Gastrocnemius medialis (tissue), 4 donors: ENCODE measurements around the gene NARF. TPM values are rescaled to one million over a fixed set of nuclear protein-coding genes. Genes with fewer than 3 reads are reported as not detected.

ENCODE experiments used
- ATAC-seq, 2 donors: fragments of 150-250 bp; one replicate each; pipeline ENCODE4 v1.9.1; 2016
- DNase-seq, 2 donors: peaks; one replicate each; pipeline ENCODE4 v3.0.0-alpha.2; 2019
- H3K27ac ChIP-seq, 4 donors: fragments of 200-600 bp; sonication (generic); 1 replicate in 1 of 4; 2 replicates in 3 of 4; pipeline ENCODE4 v1.5.1; 2016 to 2018; ENCODE audit warnings: mild to moderate bottlenecking in 2 of 4, moderate library complexity in 1 of 4
- H3K27me3 ChIP-seq, 3 donors: fragments of 200-600 bp; sonication (generic) in 2 of 3; 1 replicate in 1 of 3; 2 replicates in 2 of 3; pipeline versions ENCODE4 v1.5.1 to v1.6.0; 2016 to 2019; ENCODE audit warnings: mild to moderate bottlenecking in 1 of 3, moderate library complexity in 1 of 3
- H3K36me3 ChIP-seq, 2 donors: fragments of 200-600 bp; sonication (generic) in 1 of 2; one replicate each; pipeline ENCODE4 v1.5.1; 2017 to 2018
- H3K4me1 ChIP-seq, 2 donors: fragments of 200-600 bp; sonication (generic) in 1 of 2; one replicate each; pipeline ENCODE4 v1.5.1; 2016 to 2017; ENCODE audit warnings: mild to moderate bottlenecking in 2 of 2
- H3K4me3 ChIP-seq, 4 donors: fragments of 200-600 bp; sonication (generic) in 3 of 4; 1 replicate in 1 of 4; 2 replicates in 3 of 4; pipeline ENCODE4 v1.5.1; 2016 to 2019; ENCODE audit warnings: mild to moderate bottlenecking in 2 of 4
- H3K9me3 ChIP-seq, 3 donors: fragments of 200-600 bp; sonication (generic) in 2 of 3; 1 replicate in 1 of 3; 2 replicates in 2 of 3; pipeline ENCODE4 v1.5.1; 2016 to 2019
- POLR2A ChIP-seq, 2 donors: fragments of 450-650 bp; IDR thresholded peaks; one replicate each; pipeline ENCODE4 v1.6.1; 2017; ENCODE audit warnings: antibody characterized with exemption in 2 of 2, mild to moderate bottlenecking in 2 of 2, moderate library complexity in 2 of 2
- in situ Hi-C, 4 donors: fragments of 200-750 bp; cut with MboI; loops; one replicate each; pipeline versions ENCODE4 v1.15.0 to v1.8.0; 2017; ENCODE audit warnings: low sequenced_read_pairs in 4 of 4
- intact Hi-C: fragments of 100-400 bp; cut with DNase I; formaldehyde crosslinking; loops from one replicate; pipeline ENCODE4 v1.15.1; 2023; ENCODE audit warnings: low total_unique reads
- total RNA-seq, 4 donors: library from RNA; depleted of rRNA; stranded (reverse); fragments of >200 nt; gene quantifications; one replicate each; pipeline versions ENCODE4 v1.1.0 to v1.2.3, GENCODE V29; 2016
- TF ChIP-seq, protein P1 (sequence below), 5 experiments: fragments of 450-650 bp in 3 of 5; fragments of 200-600 bp in 2 of 5; sonication (generic) in 2 of 5; IDR thresholded peaks in 4 of 5; conservative IDR thresholded peaks in 1 of 5; 1 replicate in 4 of 5; 2 replicates in 1 of 5; pipeline ENCODE4 v1.5.1; 2016 to 2019; ENCODE audit warnings: antibody characterized with exemption in 5 of 5, mild to moderate bottlenecking in 3 of 5, moderate library complexity in 3 of 5

NARF gene
- total RNA-seq, 4 donors from 2014 or later: 29.6 to 63.4 (median 49.0) TPM

DNA sequence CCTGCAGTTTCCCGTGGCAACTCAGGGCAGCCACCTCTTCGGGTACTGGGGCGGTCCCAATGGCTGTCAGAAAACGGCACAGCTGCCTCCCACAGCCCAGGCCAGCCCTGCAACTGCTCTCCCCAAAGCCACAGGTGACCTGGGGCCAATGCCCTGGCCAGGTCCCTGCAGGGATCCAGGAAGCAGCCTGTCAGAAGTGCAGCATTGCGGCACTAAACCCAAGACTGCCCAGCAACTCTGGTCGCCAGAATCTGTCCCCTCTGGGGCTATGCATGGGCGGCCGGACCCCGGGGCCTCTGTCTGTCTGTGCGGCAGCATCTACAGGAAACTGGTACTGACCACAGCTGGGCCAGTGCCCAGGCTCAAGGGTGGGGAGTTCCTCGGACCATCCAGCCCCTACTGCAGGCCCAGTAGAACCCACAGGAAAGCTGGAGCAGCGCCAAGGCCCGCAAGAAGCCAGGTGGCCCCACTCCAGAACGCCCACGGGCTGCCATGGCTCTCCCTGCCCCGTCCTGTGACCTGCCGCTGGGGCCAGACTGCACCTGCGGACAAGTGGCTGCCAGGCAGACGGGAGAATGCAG is 13.5 kb upstream of the NARF start:
- in situ Hi-C loops (no loop called here), intact Hi-C loops (no loop called here)
- Histone ChIP-seq H3K27ac (peak overlapping the region in 2 of 4 donors; percentile 4 to 18), H3K27me3 (no peaks in the 10 kb centered on the region), H3K9me3 (no peaks in the 10 kb centered on the region), H3K4me1 (peaks cover 4 to 21% of the 10 kb centered on the region in 2 donors), H3K36me3 (peaks cover 0 to under 1% of the 10 kb centered on the region in 2 donors), H3K4me3 (no peak overlapping the region)
- no peak for DNase-seq
- TF ChIP-seq, protein P1, sequence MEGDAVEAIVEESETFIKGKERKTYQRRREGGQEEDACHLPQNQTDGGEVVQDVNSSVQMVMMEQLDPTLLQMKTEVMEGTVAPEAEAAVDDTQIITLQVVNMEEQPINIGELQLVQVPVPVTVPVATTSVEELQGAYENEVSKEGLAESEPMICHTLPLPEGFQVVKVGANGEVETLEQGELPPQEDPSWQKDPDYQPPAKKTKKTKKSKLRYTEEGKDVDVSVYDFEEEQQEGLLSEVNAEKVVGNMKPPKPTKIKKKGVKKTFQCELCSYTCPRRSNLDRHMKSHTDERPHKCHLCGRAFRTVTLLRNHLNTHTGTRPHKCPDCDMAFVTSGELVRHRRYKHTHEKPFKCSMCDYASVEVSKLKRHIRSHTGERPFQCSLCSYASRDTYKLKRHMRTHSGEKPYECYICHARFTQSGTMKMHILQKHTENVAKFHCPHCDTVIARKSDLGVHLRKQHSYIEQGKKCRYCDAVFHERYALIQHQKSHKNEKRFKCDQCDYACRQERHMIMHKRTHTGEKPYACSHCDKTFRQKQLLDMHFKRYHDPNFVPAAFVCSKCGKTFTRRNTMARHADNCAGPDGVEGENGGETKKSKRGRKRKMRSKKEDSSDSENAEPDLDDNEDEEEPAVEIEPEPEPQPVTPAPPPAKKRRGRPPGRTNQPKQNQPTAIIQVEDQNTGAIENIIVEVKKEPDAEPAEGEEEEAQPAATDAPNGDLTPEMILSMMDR (IDR thresholded peaks at IDR 0.05 in 4 of 5, conservative IDR thresholded peaks at IDR 0.05 in 1 of 5): no peak
- TF ChIP-seq POLR2A (IDR thresholded peaks at IDR 0.05): no peak
- ATAC-seq: no peak

DNA sequence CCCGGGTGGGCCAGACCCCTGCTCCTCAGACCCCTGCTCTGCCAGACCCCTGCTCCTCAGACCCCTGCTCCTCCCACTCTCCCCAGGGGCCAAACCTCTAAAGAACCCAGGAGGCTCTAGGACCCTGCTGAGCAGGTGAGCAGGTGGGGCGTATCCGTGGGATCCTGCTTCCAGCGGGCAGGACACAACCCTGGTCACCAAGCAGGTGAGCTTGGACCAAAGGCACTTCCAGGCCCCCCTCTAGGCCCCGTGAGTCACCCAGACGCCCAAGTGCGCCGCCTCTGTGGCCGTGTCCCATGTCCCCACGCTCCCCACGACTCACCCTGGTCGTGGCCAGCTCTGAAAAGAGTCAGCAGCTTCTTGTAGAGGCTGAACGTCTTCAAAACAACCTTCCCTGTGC is 13.0 kb upstream of the NARF start:
- H3K4me1 ChIP-seq: peaks cover 4 to 21% of the 10 kb centered on the region in 2 donors
- ATAC-seq (no peak), DNase-seq (no peak)
- H3K36me3 ChIP-seq: no peaks in the 10 kb centered on the region
- no peak for TF ChIP-seq POLR2A (IDR thresholded peaks at IDR 0.05)
- TF ChIP-seq, protein P1 (IDR thresholded peaks at IDR 0.05 in 4 of 5, conservative IDR thresholded peaks at IDR 0.05 in 1 of 5): no peak
- in situ Hi-C loops: no loop called here
- intact Hi-C loops: no loop called here
- H3K9me3 ChIP-seq: no peaks in the 10 kb centered on the region
- peak overlapping the region in 2 of 4 donors; percentile 4 to 18 for H3K27ac ChIP-seq
- H3K27me3 ChIP-seq: no peaks in the 10 kb centered on the region
- H3K4me3 ChIP-seq: no peak overlapping the region

DNA sequence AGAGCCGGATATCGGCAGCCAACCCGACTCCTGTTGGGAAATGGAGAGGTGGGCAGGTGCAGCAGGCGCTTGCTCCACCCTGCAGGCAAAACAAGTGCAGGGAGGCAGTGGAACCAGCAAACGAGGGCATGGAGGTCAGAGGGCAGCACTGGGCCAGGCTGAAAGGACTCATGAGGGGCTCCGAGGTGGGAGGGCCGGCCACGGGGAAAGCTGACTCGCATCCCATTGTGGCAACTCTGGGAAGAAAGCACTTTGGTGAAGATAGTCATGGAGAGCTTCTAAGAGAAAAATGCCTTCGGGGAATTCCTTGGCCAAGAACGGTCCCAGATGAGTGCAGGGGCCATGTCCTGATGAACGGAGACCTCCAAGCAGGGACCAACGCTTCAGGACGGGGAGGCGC is 12.4 kb upstream of the NARF start:
- TF ChIP-seq, protein P1 (IDR thresholded peaks at IDR 0.05 in 4 of 5, conservative IDR thresholded peaks at IDR 0.05 in 1 of 5): no peak
- no peak for TF ChIP-seq POLR2A (IDR thresholded peaks at IDR 0.05)
- no peaks in the 10 kb centered on the region for H3K36me3 ChIP-seq

DNA sequence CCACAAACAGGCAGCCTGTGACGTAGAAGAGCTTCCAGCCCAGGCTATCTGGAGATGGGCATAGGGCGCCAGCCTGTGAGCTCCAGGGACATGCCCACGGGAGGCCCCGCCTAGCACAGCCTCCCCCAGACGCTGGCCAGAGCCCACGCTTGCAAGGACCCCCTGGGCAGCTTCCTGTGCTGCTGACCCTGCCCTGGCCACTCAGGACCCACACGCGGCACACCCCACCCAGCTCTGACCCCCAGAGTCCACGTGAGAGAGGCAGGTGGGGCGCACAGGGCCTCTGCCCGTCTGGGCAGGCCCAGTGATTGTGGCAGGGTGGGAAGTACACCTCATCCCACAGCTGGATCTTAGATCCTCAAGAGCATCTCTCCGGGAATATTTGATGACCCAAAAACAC is 11.9 kb upstream of the NARF start:
- no peaks in the 10 kb centered on the region for H3K36me3 ChIP-seq
- in situ Hi-C loops: no loop called here

More for the DNA sequence above, 12.4 kb upstream of the NARF start:
- H3K4me3 ChIP-seq: no peak overlapping the region
- DNase-seq (no peak), ATAC-seq (no peak)
- peaks cover 4 to 23% of the 10 kb centered on the region in 2 donors for H3K4me1 ChIP-seq
- intact Hi-C loops (no loop called here), in situ Hi-C loops (no loop called here)
- no peaks in the 10 kb centered on the region for H3K27me3 ChIP-seq
- H3K27ac ChIP-seq: peak overlapping the region in 1 of 4 donors; percentile 4
- H3K9me3 ChIP-seq: no peaks in the 10 kb centered on the region

More for the DNA sequence above, 11.9 kb upstream of the NARF start:
- no peak overlapping the region for H3K27ac ChIP-seq
- H3K9me3 ChIP-seq: no peaks in the 10 kb centered on the region
- H3K4me3 ChIP-seq: no peak overlapping the region
- H3K27me3 ChIP-seq: no peaks in the 10 kb centered on the region
- DNase-seq: no peak
- peaks cover 9 to 28% of the 10 kb centered on the region in 2 donors for H3K4me1 ChIP-seq
- intact Hi-C loops: no loop called here
- ATAC-seq: no peak
- TF ChIP-seq, protein P1 (IDR thresholded peaks at IDR 0.05 in 4 of 5, conservative IDR thresholded peaks at IDR 0.05 in 1 of 5): no peak
- TF ChIP-seq POLR2A (IDR thresholded peaks at IDR 0.05): no peak
